ENCODE results near the gene LLCFC1. TPM values are rescaled to one million over a fixed set of nuclear protein-coding genes. Genes with fewer than 3 reads are reported as not detected.

LLCFC1 gene
- total and polyA plus RNA-seq, 8 donors = not detected

- H3K4me1 ChIP-seq = peaks cover 0 to 7% (median 0%) of the 10 kb centered on the region in 3 donors
- ATAC-seq = no peak
- intact Hi-C loops (cut with DNase I) = no loop called here
- no peak for TF ChIP-seq CTCF (IDR thresholded peaks at IDR 0.05)
- no peak for FAIRE-seq
- H3K4me3 ChIP-seq = no peak overlapping the region
- H3K27me3 ChIP-seq = no peaks in the 10 kb centered on the region
- no peaks in the 10 kb centered on the region for H3K9me3 ChIP-seq
- DNase-seq = no peak
- no peaks in the 10 kb centered on the region for H3K36me3 ChIP-seq
- no peak overlapping the region for H3K27ac ChIP-seq
These were observed 15.5 kb downstream of the LLCFC1 start for GRCh38 chr7:142954680-142955268.

- no peak overlapping the region for H3K4me3 ChIP-seq
- DNase-seq (peak in 2 of 6 donors; percentile 21 to 24), ATAC-seq (peak; percentile 48 to 87 (median 83)), FAIRE-seq (no peak)
- no peaks in the 10 kb centered on the region for H3K9me3 ChIP-seq
- peak overlapping the region in 3 of 4 donors; percentile 17 to 75 (median 74) for H3K27ac ChIP-seq
- no peaks in the 10 kb centered on the region for H3K27me3 ChIP-seq
- no peak for TF ChIP-seq CTCF (IDR thresholded peaks at IDR 0.05)
- WGBS, 2 donors = 40 to 51% methylated on average over 3 of the region's 3 CpGs
- no peaks in the 10 kb centered on the region for H3K36me3 ChIP-seq
- H3K4me1 ChIP-seq = peaks cover 0 to 7% (median 0%) of the 10 kb centered on the region in 3 donors
- intact Hi-C loops (cut with DNase I) = no loop called here
These were observed 17.8 kb downstream of the LLCFC1 start for GRCh38 chr7:142956951-142957623.

GRCh38 chr7:142957723-142958122 is 18.4 kb downstream of the LLCFC1 start:
- Histone ChIP-seq H3K4me3 (no peak overlapping the region), H3K36me3 (no peaks in the 10 kb centered on the region), H3K27me3 (no peaks in the 10 kb centered on the region), H3K27ac (peak overlapping the region in 3 of 4 donors; percentile 17 to 75 (median 74)), H3K9me3 (no peaks in the 10 kb centered on the region), H3K4me1 (peaks cover 0 to 7% (median 0%) of the 10 kb centered on the region in 3 donors)
- FAIRE-seq = no peak
- DNase-seq = no peak
- no peak for TF ChIP-seq CTCF (IDR thresholded peaks at IDR 0.05)
- WGBS, 2 donors = 68 to 73% methylated on average over 8 of the region's 8 CpGs
- peak in 2 of 4 donors; percentile 18 to 22 for ATAC-seq
- intact Hi-C loops (cut with DNase I) = no loop called here

GRCh38 chr7:142959202-142959601 is 19.9 kb downstream of the LLCFC1 start:
- Histone ChIP-seq H3K9me3 (no peaks in the 10 kb centered on the region), H3K36me3 (no peaks in the 10 kb centered on the region), H3K27ac (no peak overlapping the region), H3K27me3 (no peaks in the 10 kb centered on the region), H3K4me1 (peaks cover 0 to 7% (median 0%) of the 10 kb centered on the region in 3 donors), H3K4me3 (no peak overlapping the region)
- intact Hi-C loops (cut with DNase I) = no loop called here
- DNase-seq (no peak), ATAC-seq (no peak), FAIRE-seq (no peak)
- TF ChIP-seq CTCF (IDR thresholded peaks at IDR 0.05) = no peak

GRCh38 chr7:142960955-142961512 is 21.8 kb downstream of the LLCFC1 start:
- no peak overlapping the region for H3K27ac ChIP-seq
- no peak overlapping the region for H3K4me3 ChIP-seq
- FAIRE-seq (no peak), DNase-seq (no peak), ATAC-seq (no peak)
- TF ChIP-seq CTCF (IDR thresholded peaks at IDR 0.05) = no peak
- no peaks in the 10 kb centered on the region for H3K36me3 ChIP-seq
- peaks cover 0 to 7% (median 0%) of the 10 kb centered on the region in 3 donors for H3K4me1 ChIP-seq
- intact Hi-C loops (cut with DNase I) = no loop called here
- H3K9me3 ChIP-seq = no peaks in the 10 kb centered on the region
- WGBS, 2 donors = 70 to 80% methylated on average over 5 of the region's 5 CpGs
- H3K27me3 ChIP-seq = no peaks in the 10 kb centered on the region
